ENCODE measurements around the gene CDC14B. TPM values are rescaled to one million over a fixed set of nuclear protein-coding genes. Genes with fewer than 3 reads are reported as not detected.
A peak's percentile ranks its signal among the peaks of the same experiment; 100 is the strongest.

Gene CDC14B
- total RNA-seq, 1 experiment from 2014 or later = 11.4 TPM

- no peaks in the 10 kb centered on the region for H3F3A ChIP-seq (ENCODE audit: low read length, unreplicated experiment)
- TF ChIP-seq EZH2phosphoT487 (IDR thresholded peaks at IDR 0.05; ENCODE audit: borderline replicate concordance, low read length) = no peak
- TF ChIP-seq CTCF (conservative IDR thresholded peaks at IDR 0.05; ENCODE audit: low read depth, low read length) = no peak
- no peak for TF ChIP-seq EZH2 (IDR thresholded peaks at IDR 0.05; ENCODE audit: low read length, unreplicated experiment)
- H3K4me3 ChIP-seq (ENCODE audit: low read length) = no peak overlapping the region
- no TSS peak for BruUV-seq (replicated peaks)
- no peak overlapping the region for H2AFZ ChIP-seq (ENCODE audit: low read length)
- intact Hi-C loops (cut with micrococcal nuclease) = no loop called here
- ChIA-PET CTCF (no interaction called here), POLR2A (ENCODE audit: unreplicated experiment) (no interaction called here)
- H3K4me1 ChIP-seq (ENCODE audit: insufficient read depth, low read length) = peaks cover 3% of the 10 kb centered on the region; the same call in 1 of the 2 replicates
- DNase-seq (peak; percentile 11), ATAC-seq (peak; percentile 59; the same call in 1 of the 2 replicates)
- H3K4me2 ChIP-seq (ENCODE audit: low read length) = no peak overlapping the region
- no peaks in the 10 kb centered on the region for H3K36me3 ChIP-seq (ENCODE audit: low read depth, low read length)
- H3K9ac ChIP-seq (ENCODE audit: low read length) = no peak overlapping the region
- H3K9me3 ChIP-seq (ENCODE audit: low read length) = no peaks in the 10 kb centered on the region
- no peak overlapping the region for H3K27ac ChIP-seq (ENCODE audit: low read length)
- no peaks in the 10 kb centered on the region for H3K27me3 ChIP-seq (ENCODE audit: low read length)
- no peaks in the 10 kb centered on the region for H3K79me2 ChIP-seq (ENCODE audit: low read length)
- no peaks in the 10 kb centered on the region for H4K20me1 ChIP-seq (ENCODE audit: low read length)
- H3K9me2 ChIP-seq (replicated peaks; ENCODE audit: low read length) = no peaks in the 10 kb centered on the region
Measured at GRCh38 chr9:96486386-96487028, 133.1 kb downstream of the CDC14B start.

- CTCF ChIA-PET = no interaction called here
- Histone ChIP-seq H3F3A (ENCODE audit: low read length, unreplicated experiment) (no peaks in the 10 kb centered on the region), H3K9me3 (ENCODE audit: low read length) (no peaks in the 10 kb centered on the region), H3K4me2 (ENCODE audit: low read length) (no peak overlapping the region), H4K20me1 (ENCODE audit: low read length) (no peaks in the 10 kb centered on the region), H3K36me3 (ENCODE audit: low read depth, low read length) (no peaks in the 10 kb centered on the region), H3K4me1 (ENCODE audit: insufficient read depth, low read length) (peaks cover 3% of the 10 kb centered on the region; the same call in 1 of the 2 replicates), H3K79me2 (ENCODE audit: low read length) (no peaks in the 10 kb centered on the region), H3K27ac (ENCODE audit: low read length) (no peak overlapping the region), H3K9ac (ENCODE audit: low read length) (no peak overlapping the region), H2AFZ (ENCODE audit: low read length) (no peak overlapping the region), H3K27me3 (ENCODE audit: low read length) (no peaks in the 10 kb centered on the region), H3K9me2 (replicated peaks; ENCODE audit: low read length) (no peaks in the 10 kb centered on the region), H3K4me3 (ENCODE audit: low read length) (no peak overlapping the region)
- no TSS peak for BruUV-seq (replicated peaks)
- DNase-seq (no peak), ATAC-seq (no peak)
- POLR2A ChIA-PET (ENCODE audit: unreplicated experiment) = no interaction called here
- no peak for TF ChIP-seq EZH2 (IDR thresholded peaks at IDR 0.05; ENCODE audit: low read length, unreplicated experiment)
- TF ChIP-seq CTCF (conservative IDR thresholded peaks at IDR 0.05; ENCODE audit: low read depth, low read length) = no peak
- no peak for TF ChIP-seq EZH2phosphoT487 (IDR thresholded peaks at IDR 0.05; ENCODE audit: borderline replicate concordance, low read length)
- intact Hi-C loops (cut with micrococcal nuclease) = no loop called here
Measured at GRCh38 chr9:96485280-96485679, 134.4 kb downstream of the CDC14B start.

GRCh38 chr9:96484521-96484931 is 135.1 kb downstream of the CDC14B start:
- Histone ChIP-seq H4K20me1 (ENCODE audit: low read length) (no peaks in the 10 kb centered on the region), H3K4me2 (ENCODE audit: low read length) (no peak overlapping the region), H3K4me1 (ENCODE audit: insufficient read depth, low read length) (peaks cover 3% of the 10 kb centered on the region; the same call in 1 of the 2 replicates), H3K27me3 (ENCODE audit: low read length) (no peaks in the 10 kb centered on the region), H3K9ac (ENCODE audit: low read length) (no peak overlapping the region), H3K9me2 (replicated peaks; ENCODE audit: low read length) (no peaks in the 10 kb centered on the region), H3F3A (ENCODE audit: low read length, unreplicated experiment) (no peaks in the 10 kb centered on the region), H3K4me3 (ENCODE audit: low read length) (no peak overlapping the region), H3K36me3 (ENCODE audit: low read depth, low read length) (no peaks in the 10 kb centered on the region), H2AFZ (ENCODE audit: low read length) (no peak overlapping the region), H3K27ac (ENCODE audit: low read length) (no peak overlapping the region), H3K9me3 (ENCODE audit: low read length) (no peaks in the 10 kb centered on the region), H3K79me2 (ENCODE audit: low read length) (no peaks in the 10 kb centered on the region)
- DNase-seq (no peak), ATAC-seq (no peak)
- CTCF ChIA-PET = no interaction called here
- intact Hi-C loops (cut with micrococcal nuclease) = no loop called here
- POLR2A ChIA-PET (ENCODE audit: unreplicated experiment) = no interaction called here
- no TSS peak for BruUV-seq (replicated peaks)
- TF ChIP-seq EZH2 (IDR thresholded peaks at IDR 0.05; ENCODE audit: low read length, unreplicated experiment) (no peak), CTCF (conservative IDR thresholded peaks at IDR 0.05; ENCODE audit: low read depth, low read length) (no peak), EZH2phosphoT487 (IDR thresholded peaks at IDR 0.05; ENCODE audit: borderline replicate concordance, low read length) (no peak)

Measured in PC-3 (cell line).